Activated T-cell treated with anti-CD3 and anti-CD28 coated beads, Interleukin-2, amount 50 U/mL, for 72 hours (primary cell): ENCODE measurements around the gene HIVEP3. TPM values are rescaled to one million over a fixed set of nuclear protein-coding genes. Genes with fewer than 3 reads are reported as not detected.

Experiments used
- ATAC-seq, 2 donors: fragments of 150-1000 bp; cut with Tn5 transposase; replicated peaks in 1 of 2; 2 replicates each; pipeline ENCODE4 v1.10.0; 2021; ENCODE audit warnings: moderate library complexity in 2 of 2, mild to moderate bottlenecking in 1 of 2
- DNase-seq, 2 donors: peaks; one replicate each; pipeline ENCODE4 v3.0.0; 2021 to 2022; ENCODE audit warnings: mixed read lengths in 1 of 2
- H3K27ac Mint-ChIP-seq: one replicate; pipeline ENCODE4 v1.8.0; 2022; ENCODE audit warnings: mild to moderate bottlenecking, moderate library complexity, mixed read lengths
- H3K27me3 Mint-ChIP-seq: one replicate; pipeline ENCODE4 v1.8.0; 2022; ENCODE audit warnings: low read depth, mixed read lengths
- H3K36me3 Mint-ChIP-seq, 2 donors: one replicate each; pipeline ENCODE4 v1.8.0; 2022; ENCODE audit warnings: mixed read lengths in 2 of 2, mild to moderate bottlenecking in 1 of 2; ENCODE audit not compliant: insufficient read depth in 2 of 2
- H3K4me1 Mint-ChIP-seq: one replicate; pipeline ENCODE4 v1.8.0; 2022; ENCODE audit warnings: low read depth, mixed read lengths
- H3K4me3 Mint-ChIP-seq, 2 donors: one replicate each; pipeline ENCODE4 v1.8.0; 2022; ENCODE audit warnings: mild to moderate bottlenecking in 2 of 2, mixed read lengths in 2 of 2, moderate library complexity in 2 of 2
- H3K9me3 Mint-ChIP-seq, 2 donors: one replicate each; pipeline ENCODE4 v1.8.0; 2022; ENCODE audit warnings: mixed read lengths in 2 of 2
- total RNA-seq, 2 donors: library from RNA; stranded (reverse); gene quantifications; one replicate each; pipeline ENCODE4 v1.2.3, GENCODE V29; 2022

HIVEP3 gene
- total RNA-seq, 2 donors from 2014 or later: 22.8 to 29.2 TPM

GRCh38 chr1:41681331-41682098 lies 237.2 kb downstream of the HIVEP3 start:
- DNase-seq: no peak
- Mint-ChIP-seq H3K27ac (no peak overlapping the region), H3K36me3 (no peaks in the 10 kb centered on the region), H3K9me3 (no peaks in the 10 kb centered on the region), H3K27me3 (no peaks in the 10 kb centered on the region), H3K4me3 (no peak overlapping the region), H3K4me1 (peaks cover 88% of the 10 kb centered on the region)
- ATAC-seq: no peak

DNA sequence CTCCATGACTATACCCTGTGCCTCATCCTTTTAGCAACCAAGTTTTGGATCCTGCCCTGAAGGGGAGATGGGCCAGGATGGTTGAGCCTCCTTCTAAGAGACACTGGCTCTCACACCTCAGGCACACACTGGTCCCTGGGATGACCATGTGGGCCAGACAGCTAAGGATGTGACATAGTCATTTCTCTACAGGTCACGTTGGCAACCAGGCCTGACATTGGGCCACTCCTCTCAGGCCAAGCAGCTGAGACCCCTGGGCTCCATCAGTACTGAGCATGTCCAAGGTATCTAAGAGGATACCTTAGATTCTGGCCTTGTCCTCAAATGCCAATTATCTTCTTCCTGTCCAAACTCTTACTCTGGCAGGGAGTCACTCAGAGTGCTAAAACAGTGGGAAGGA lies 238.7 kb downstream of the HIVEP3 start:
- Mint-ChIP-seq H3K36me3 (no peaks in the 10 kb centered on the region), H3K4me1 (peaks cover 89% of the 10 kb centered on the region), H3K9me3 (no peaks in the 10 kb centered on the region), H3K4me3 (no peak overlapping the region), H3K27ac (no peak overlapping the region), H3K27me3 (no peaks in the 10 kb centered on the region)
- DNase-seq (no peak), ATAC-seq (no peak)

DNA sequence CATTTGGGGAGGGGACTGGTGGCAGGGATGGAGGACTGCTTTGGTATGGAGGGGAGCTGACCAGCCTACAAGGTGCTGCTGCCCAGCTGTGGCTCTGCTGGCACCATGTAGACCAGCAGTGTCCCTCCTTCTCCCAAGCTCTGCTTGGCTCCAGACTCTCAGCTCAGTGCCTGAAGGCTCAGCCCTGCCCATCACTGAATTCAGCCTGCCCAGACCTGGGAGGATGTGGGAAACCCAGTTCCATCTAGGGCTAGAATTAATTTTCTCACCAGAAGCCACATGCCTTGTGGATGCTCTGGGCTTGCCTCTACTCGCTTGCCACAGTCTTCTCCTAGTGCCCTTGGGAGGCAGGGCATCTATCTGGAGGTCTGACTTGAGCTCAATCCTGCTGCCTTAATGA lies 239.2 kb downstream of the HIVEP3 start:
- Mint-ChIP-seq H3K36me3 (no peaks in the 10 kb centered on the region), H3K4me3 (no peak overlapping the region), H3K4me1 (peaks cover 87% of the 10 kb centered on the region), H3K9me3 (no peaks in the 10 kb centered on the region), H3K27me3 (no peaks in the 10 kb centered on the region), H3K27ac (no peak overlapping the region)
- DNase-seq: no peak
- ATAC-seq: no peak

- ATAC-seq: peak; percentile 57 to 64
- Mint-ChIP-seq H3K36me3 (no peaks in the 10 kb centered on the region), H3K9me3 (no peaks in the 10 kb centered on the region)
These were observed 240.4 kb downstream of the HIVEP3 start for GRCh38 chr1:41678111-41678878.

GRCh38 chr1:41677620-41678019 lies 241.1 kb downstream of the HIVEP3 start:
- no peaks in the 10 kb centered on the region for H3K27me3 Mint-ChIP-seq

More at GRCh38 chr1:41678111-41678878, 240.4 kb downstream of the HIVEP3 start:
- no peaks in the 10 kb centered on the region for H3K27me3 Mint-ChIP-seq
- peak overlapping the region; percentile 5 to 62 for H3K4me3 Mint-ChIP-seq
- no peak for DNase-seq
- peaks cover 87% of the 10 kb centered on the region for H3K4me1 Mint-ChIP-seq
- H3K27ac Mint-ChIP-seq: peak overlapping the region; percentile 69

GRCh38 chr1:41675401-41675800 lies 243.3 kb downstream of the HIVEP3 start:
- H3K27me3 Mint-ChIP-seq: no peaks in the 10 kb centered on the region
- DNase-seq: no peak
- no peak overlapping the region for H3K27ac Mint-ChIP-seq
- H3K4me1 Mint-ChIP-seq: peaks cover 93% of the 10 kb centered on the region
- no peak for ATAC-seq
- H3K36me3 Mint-ChIP-seq: no peaks in the 10 kb centered on the region
- H3K4me3 Mint-ChIP-seq: peak overlapping the region in 1 of 2 donors; percentile 34
- H3K9me3 Mint-ChIP-seq: no peaks in the 10 kb centered on the region

More at GRCh38 chr1:41677620-41678019, 241.1 kb downstream of the HIVEP3 start:
- Mint-ChIP-seq H3K36me3 (no peaks in the 10 kb centered on the region), H3K9me3 (no peaks in the 10 kb centered on the region), H3K4me1 (peaks cover 87% of the 10 kb centered on the region), H3K4me3 (peak overlapping the region in 1 of 2 donors; percentile 62), H3K27ac (no peak overlapping the region)
- no peak for DNase-seq
- no peak for ATAC-seq

DNA sequence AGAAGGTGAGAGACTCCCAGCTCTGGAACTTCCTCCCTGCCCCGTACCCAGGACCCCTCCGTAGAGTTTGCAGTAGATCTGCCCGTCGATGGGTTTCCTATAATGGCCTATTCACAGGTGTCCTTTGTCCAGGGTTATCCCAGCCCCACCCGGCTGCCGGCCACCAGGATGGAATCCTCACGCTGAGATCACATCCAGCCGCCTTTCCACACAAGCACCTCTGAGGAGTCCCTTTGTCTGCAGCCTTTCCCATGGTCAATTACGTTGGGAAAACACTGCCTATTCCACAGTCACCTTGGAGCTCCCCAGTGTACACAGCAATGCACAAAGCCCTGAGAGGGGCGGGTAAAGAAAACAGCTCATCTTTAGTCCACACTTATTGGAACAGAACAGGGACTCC lies 244.2 kb downstream of the HIVEP3 start:
- H3K4me1 Mint-ChIP-seq: peaks cover 96% of the 10 kb centered on the region
- no peaks in the 10 kb centered on the region for H3K9me3 Mint-ChIP-seq
- no peak for ATAC-seq
- no peaks in the 10 kb centered on the region for H3K36me3 Mint-ChIP-seq
- no peaks in the 10 kb centered on the region for H3K27me3 Mint-ChIP-seq
- H3K27ac Mint-ChIP-seq: no peak overlapping the region
- no peak for DNase-seq
- H3K4me3 Mint-ChIP-seq: no peak overlapping the region

DNA sequence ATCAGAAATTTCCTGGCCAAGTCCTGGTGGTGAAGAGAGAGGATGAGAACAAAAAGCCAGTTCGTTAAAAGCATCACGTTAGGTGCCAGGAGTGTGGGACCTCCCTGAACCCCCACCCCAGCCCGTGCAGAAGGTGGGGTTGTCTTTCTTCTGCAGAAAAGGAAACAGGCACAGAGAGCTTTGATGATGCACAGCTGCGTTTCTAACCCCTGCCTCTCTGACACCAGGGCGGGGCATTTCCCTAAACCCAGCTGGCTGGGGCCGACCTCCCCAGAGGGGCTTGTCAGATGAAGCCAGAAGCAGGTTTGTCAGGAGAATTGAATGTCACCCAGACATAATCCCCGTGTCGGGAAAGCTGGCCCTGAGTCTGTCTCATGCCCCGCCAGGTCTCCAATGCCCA lies 244.9 kb downstream of the HIVEP3 start:
- Mint-ChIP-seq H3K4me3 (peak overlapping the region; percentile 81 to 87), H3K27me3 (no peaks in the 10 kb centered on the region)
- peak; percentile 37 to 53 for DNase-seq

DNA sequence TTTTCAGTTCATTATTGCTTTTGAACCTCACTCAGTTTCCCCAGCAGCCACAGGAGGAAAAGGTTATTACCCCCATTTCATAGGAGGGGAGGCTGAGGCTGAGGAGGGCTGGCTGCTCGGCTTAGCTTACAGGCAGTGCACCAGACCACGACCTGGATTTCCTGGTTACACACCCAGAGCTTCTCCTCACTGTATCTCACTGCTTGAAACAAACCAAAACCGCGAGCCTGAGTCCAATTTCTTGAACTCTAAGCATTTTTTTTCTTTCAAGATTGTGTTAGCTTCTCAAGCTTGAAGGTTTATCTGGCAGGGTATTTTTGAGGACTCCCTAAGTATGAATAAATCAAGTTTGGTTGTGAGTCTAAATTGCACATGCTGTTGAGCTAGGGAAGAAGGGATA lies 245.3 kb downstream of the HIVEP3 start:
- Mint-ChIP-seq H3K4me1 (peaks cover 96% of the 10 kb centered on the region), H3K27me3 (no peaks in the 10 kb centered on the region), H3K27ac (peak overlapping the region; percentile 92), H3K36me3 (no peaks in the 10 kb centered on the region), H3K9me3 (no peaks in the 10 kb centered on the region), H3K4me3 (peak overlapping the region; percentile 81 to 87)
- DNase-seq (peak; percentile 59 to 65), ATAC-seq (peak; percentile 75 to 82)

More for the DNA sequence above, 244.9 kb downstream of the HIVEP3 start:
- ATAC-seq: peak; percentile 56 to 63
- H3K36me3 Mint-ChIP-seq: no peaks in the 10 kb centered on the region
- peaks cover 96% of the 10 kb centered on the region for H3K4me1 Mint-ChIP-seq
- H3K9me3 Mint-ChIP-seq: no peaks in the 10 kb centered on the region
- peak overlapping the region; percentile 92 for H3K27ac Mint-ChIP-seq

DNA sequence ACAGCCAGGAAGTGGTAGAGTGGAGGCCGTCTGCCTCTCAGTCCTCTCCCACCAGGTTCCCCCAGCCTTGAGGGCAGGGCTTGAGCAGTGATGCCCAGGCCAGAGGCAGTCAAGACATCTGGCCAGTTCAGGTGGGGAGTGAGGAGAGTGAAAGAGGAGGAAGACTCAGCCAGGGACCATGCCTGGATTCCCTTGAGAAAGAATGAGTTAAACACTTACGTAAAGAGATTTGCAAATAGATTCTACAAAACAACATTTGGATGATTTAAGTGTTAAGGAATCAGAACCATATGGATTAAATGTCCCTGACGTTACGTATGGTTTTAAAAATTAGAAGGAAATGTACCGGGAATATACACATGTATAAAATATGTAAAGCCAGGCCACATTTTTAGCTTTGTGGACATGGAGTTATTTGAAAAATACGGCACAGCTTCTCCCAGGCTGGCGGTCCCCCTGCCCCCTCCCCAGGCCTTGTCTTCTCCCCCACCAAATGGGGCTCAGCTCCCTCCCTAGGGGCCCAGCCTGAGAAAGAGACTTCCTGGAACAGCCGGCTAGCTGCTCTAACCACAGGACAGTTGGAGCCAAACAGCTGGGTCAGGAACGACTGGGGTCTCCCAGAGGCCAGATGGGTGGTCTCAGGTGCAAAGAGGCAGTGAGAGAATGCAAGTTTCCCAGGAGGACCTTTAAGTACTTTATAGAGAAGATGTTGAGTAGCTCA lies 245.9 kb downstream of the HIVEP3 start:
- Mint-ChIP-seq H3K9me3 (no peaks in the 10 kb centered on the region), H3K36me3 (no peaks in the 10 kb centered on the region), H3K4me3 (peak overlapping the region; percentile 81 to 87), H3K27me3 (no peaks in the 10 kb centered on the region), H3K27ac (peak overlapping the region; percentile 93), H3K4me1 (peaks cover 96% of the 10 kb centered on the region)
- DNase-seq: no peak
- no peak for ATAC-seq

DNA sequence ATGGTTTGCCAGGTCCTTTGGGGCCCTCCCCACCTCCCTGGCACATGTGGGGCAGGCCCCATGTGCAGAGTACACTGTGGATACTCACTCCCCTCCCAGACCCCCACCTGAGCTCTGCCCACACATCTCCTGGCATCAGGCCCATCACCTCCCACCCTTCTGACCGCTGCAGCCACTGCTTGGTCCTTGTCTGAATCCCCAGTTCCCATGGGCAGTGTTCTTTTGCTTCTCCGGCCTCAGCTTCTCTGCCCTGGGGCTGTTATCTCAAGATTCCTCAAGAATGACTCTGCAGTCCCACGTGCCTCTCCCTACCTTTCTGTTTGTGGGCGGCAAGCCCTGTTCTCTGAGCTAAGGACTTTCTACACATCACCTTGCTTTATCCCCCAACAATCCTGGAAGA lies 246.5 kb downstream of the HIVEP3 start:
- peaks cover 96% of the 10 kb centered on the region for H3K4me1 Mint-ChIP-seq
- no peaks in the 10 kb centered on the region for H3K36me3 Mint-ChIP-seq
- H3K27ac Mint-ChIP-seq: peak overlapping the region; percentile 93
- peak overlapping the region; percentile 71 to 81 for H3K4me3 Mint-ChIP-seq
- ATAC-seq (no peak), DNase-seq (no peak)
- no peaks in the 10 kb centered on the region for H3K27me3 Mint-ChIP-seq
- H3K9me3 Mint-ChIP-seq: no peaks in the 10 kb centered on the region

GRCh38 chr1:41671116-41671755 lies 247.5 kb downstream of the HIVEP3 start:
- no peak for ATAC-seq
- DNase-seq: no peak
- Mint-ChIP-seq H3K4me3 (peak overlapping the region; percentile 26 to 81), H3K36me3 (no peaks in the 10 kb centered on the region), H3K4me1 (peaks cover 96% of the 10 kb centered on the region), H3K27ac (peak overlapping the region; percentile 82), H3K27me3 (no peaks in the 10 kb centered on the region), H3K9me3 (no peaks in the 10 kb centered on the region)
